GM23248 (cell line): ENCODE measurements around the gene CRYBA1. TPM values are rescaled to one million over a fixed set of nuclear protein-coding genes. Genes with fewer than 3 reads are reported as not detected.
"Not testable (repeated sequence)": the region's sequence is repeated elsewhere in the genome, so short reads cannot be mapped to it uniquely, and the experiment has no call there.

Source experiments
- DNase-seq: peaks from one replicate; pipeline ENCODE4 v3.0.0-alpha.2; 2015
- H2AFZ ChIP-seq: fragments of 200-600 bp; sonication (generic); 2 replicates; pipeline ENCODE4 v1.6.1; 2016; ENCODE audit warnings: antibody characterized with exemption
- H3F3A ChIP-seq: fragments of 200-600 bp; sonication (generic); 2 replicates; pipeline ENCODE4 v1.6.1; 2016; ENCODE audit warnings: mild to moderate bottlenecking, antibody characterized with exemption, mixed run types; ENCODE audit not compliant: insufficient read depth
- H3K27ac ChIP-seq: fragments of 200-600 bp; sonication (generic); 2 replicates; pipeline ENCODE4 v1.5.1; 2016; ENCODE audit warnings: mild to moderate bottlenecking
- H3K27me3 ChIP-seq: fragments of 200-600 bp; sonication (generic); replicated peaks from 2 replicates; pipeline ENCODE4 v1.6.1; 2016; ENCODE audit warnings: mild to moderate bottlenecking; ENCODE audit not compliant: insufficient read depth
- H3K36me3 ChIP-seq: fragments of 200-600 bp; sonication (generic); 2 replicates; pipeline ENCODE4 v1.6.1; 2016; ENCODE audit warnings: low read depth, mild to moderate bottlenecking
- H3K4me1 ChIP-seq: fragments of 200-600 bp; sonication (generic); 2 replicates; pipeline ENCODE4 v1.6.1; 2016; ENCODE audit warnings: mild to moderate bottlenecking; ENCODE audit not compliant: insufficient read depth
- H3K4me2 ChIP-seq: fragments of 200-600 bp; sonication (generic); one replicate; pipeline ENCODE4 v1.6.1; 2016; ENCODE audit warnings: mild to moderate bottlenecking; ENCODE audit not compliant: unreplicated experiment
- H3K4me3 ChIP-seq: fragments of 200-600 bp; sonication (generic); 2 replicates; pipeline ENCODE4 v1.5.1; 2016; ENCODE audit warnings: mild to moderate bottlenecking
- H3K79me2 ChIP-seq: fragments of 200-600 bp; sonication (generic); 2 replicates; pipeline ENCODE4 v1.6.1; 2016; ENCODE audit warnings: mild to moderate bottlenecking; ENCODE audit not compliant: insufficient read depth
- H3K9ac ChIP-seq: fragments of 200-600 bp; sonication (generic); 2 replicates; pipeline ENCODE4 v1.6.1; 2016; ENCODE audit warnings: mild to moderate bottlenecking
- H3K9me2 ChIP-seq: fragments of 200-600 bp; sonication (generic); 2 replicates; pipeline ENCODE4 v1.6.1; 2016; ENCODE audit warnings: mixed run types, mild to moderate bottlenecking, moderate library complexity; ENCODE audit not compliant: insufficient read depth
- H3K9me3 ChIP-seq: fragments of 200-600 bp; sonication (generic); one replicate; pipeline ENCODE4 v1.6.1; 2017; ENCODE audit warnings: low read depth
- H4K20me1 ChIP-seq: fragments of 200-600 bp; sonication (generic); 2 replicates; pipeline ENCODE4 v1.6.0; 2016; ENCODE audit not compliant: insufficient read depth
- EZH2 ChIP-seq: fragments of 200-600 bp; sonication (generic); IDR thresholded peaks from 2 replicates; pipeline ENCODE4 v1.6.1; 2018; ENCODE audit warnings: antibody characterized with exemption, mild to moderate bottlenecking; ENCODE audit not compliant: insufficient read depth, poor library complexity, severe bottlenecking
- EZH2phosphoT487 ChIP-seq: fragments of 200-600 bp; sonication (generic); IDR thresholded peaks from 2 replicates; pipeline ENCODE4 v1.6.1; 2018; ENCODE audit warnings: antibody characterized with exemption, moderate library complexity, mild to moderate bottlenecking, low read depth; ENCODE audit not compliant: insufficient read depth
- WGBS, 2 experiments: methylation state at CpG; one replicate each; pipeline ENCODE4 v1.1.6; 2015 to 2017; ENCODE audit warnings: low lambda C conversion rate in 2 of 2, low coverage in 1 of 2; ENCODE audit errors: missing lambda C conversion rate in 2 of 2; 5-methylcytosine and 5-hydroxymethylcytosine counted together
- in situ Hi-C: fragments of 300-500 bp; cut with MboI; formaldehyde crosslinking; loops from 2 replicates; pipeline ENCODE4 v1.15.0; 2020
- polyA plus RNA-seq: library from polyadenylated mRNA; unstranded; fragments of >200 nt; fragmentation: Nextera tagmentation; extraction: Ambion mirVana; gene quantifications from 2 replicates; pipeline ENCODE4 v1.2.1, GENCODE V29; 2016
- total RNA-seq: library from RNA; depleted of rRNA; stranded (reverse); fragments of >200 nt; shearing (Covaris generic); gene quantifications from 2 replicates; pipeline ENCODE4 v1.2.3, GENCODE V29; 2014

The CRYBA1 gene
- total and polyA plus RNA-seq, 2 experiments from 2014 or later = not detected

- H3K27ac ChIP-seq = no peak overlapping the region
- no peak overlapping the region for H3K4me2 ChIP-seq
- DNase-seq = no peak
- H2AFZ ChIP-seq = no peak overlapping the region
- no peak overlapping the region for H3K9ac ChIP-seq
- H3K9me2 ChIP-seq = no peaks in the 10 kb centered on the region
- H3K4me1 ChIP-seq = peaks cover 15% of the 10 kb centered on the region
- H4K20me1 ChIP-seq = no peaks in the 10 kb centered on the region
- no peaks in the 10 kb centered on the region for H3K79me2 ChIP-seq
- no peak overlapping the region for H3K4me3 ChIP-seq
- H3K27me3 ChIP-seq = no peaks in the 10 kb centered on the region
- H3F3A ChIP-seq = no peaks in the 10 kb centered on the region
- no peaks in the 10 kb centered on the region for H3K9me3 ChIP-seq
- no peaks in the 10 kb centered on the region for H3K36me3 ChIP-seq
- in situ Hi-C loops = no loop called here
- 79 to 83% methylated on average over 5 of the region's 5 CpGs for WGBS, 2 experiments
- TF ChIP-seq EZH2phosphoT487 (no peak), EZH2 (no peak)
Observed at GRCh38 chr17:29216856-29217255, 29.8 kb upstream of the CRYBA1 start.

GRCh38 chr17:29219378-29220047 is 27.1 kb upstream of the CRYBA1 start:
- Histone ChIP-seq H3K9me2 (no peaks in the 10 kb centered on the region), H3K4me3 (0 out of 2 replicates have a peak overlapping the region, but pooled peaks have one; percentile 27), H3K27ac (no peak overlapping the region), H3K9me3 (no peaks in the 10 kb centered on the region), H3K4me2 (peak overlapping the region; percentile 50), H4K20me1 (no peaks in the 10 kb centered on the region), H3K36me3 (no peaks in the 10 kb centered on the region), H3K9ac (peak overlapping the region; percentile 28; the same call in 1 of the 2 replicates), H3K27me3 (no peaks in the 10 kb centered on the region), H3K79me2 (no peaks in the 10 kb centered on the region), H2AFZ (peak overlapping the region; percentile 68), H3F3A (no peaks in the 10 kb centered on the region), H3K4me1 (0 out of 2 replicates have a peak, but pooled peaks cover 8% of the 10 kb centered on the region)
- WGBS, 2 experiments = 6 to 8% methylated on average over 14 of the region's 14 CpGs
- peak; percentile 89 for DNase-seq
- in situ Hi-C loops = no loop called here
- TF ChIP-seq EZH2phosphoT487 = no peak
- no peak for TF ChIP-seq EZH2

GRCh38 chr17:29221338-29221737 is 25.3 kb upstream of the CRYBA1 start:
- H3K4me3 ChIP-seq, H3K27ac ChIP-seq, H4K20me1 ChIP-seq, H3K9ac ChIP-seq, H3K27me3 ChIP-seq, DNase-seq, H2AFZ ChIP-seq, H3K79me2 ChIP-seq, H3K36me3 ChIP-seq, in situ Hi-C loops, H3K9me3 ChIP-seq, H3F3A ChIP-seq, H3K4me2 ChIP-seq, H3K9me2 ChIP-seq, H3K4me1 ChIP-seq: not testable (repeated sequence)
- 92 to 95% methylated on average over 11 of the region's 11 CpGs for WGBS, 2 experiments

GRCh38 chr17:29225396-29225795 is 21.3 kb upstream of the CRYBA1 start:
- Histone ChIP-seq H3K4me3 (no peak overlapping the region), H3K9ac (no peak overlapping the region), H4K20me1 (no peaks in the 10 kb centered on the region), H3K9me2 (no peaks in the 10 kb centered on the region), H3K27ac (no peak overlapping the region), H3K4me1 (no peaks in the 10 kb centered on the region), H2AFZ (no peak overlapping the region), H3K79me2 (no peaks in the 10 kb centered on the region), H3F3A (no peaks in the 10 kb centered on the region), H3K4me2 (no peak overlapping the region), H3K9me3 (no peaks in the 10 kb centered on the region), H3K36me3 (no peaks in the 10 kb centered on the region), H3K27me3 (no peaks in the 10 kb centered on the region)
- no peak for TF ChIP-seq EZH2phosphoT487
- TF ChIP-seq EZH2 = no peak
- in situ Hi-C loops = no loop called here
- no peak for DNase-seq

- Histone ChIP-seq H3K4me2 (no peak overlapping the region), H3K9me2 (no peaks in the 10 kb centered on the region), H3K9me3 (no peaks in the 10 kb centered on the region), H3K27ac (no peak overlapping the region), H3F3A (peaks cover 12% of the 10 kb centered on the region), H3K4me1 (peaks cover 11% of the 10 kb centered on the region), H3K79me2 (no peaks in the 10 kb centered on the region), H3K4me3 (no peak overlapping the region), H3K27me3 (no peaks in the 10 kb centered on the region), H3K9ac (no peak overlapping the region), H3K36me3 (no peaks in the 10 kb centered on the region), H2AFZ (no peak overlapping the region), H4K20me1 (no peaks in the 10 kb centered on the region)
- no peak for TF ChIP-seq EZH2phosphoT487
- no peak for TF ChIP-seq EZH2
- in situ Hi-C loops = no loop called here
- WGBS, 2 experiments = 97 to 100% methylated on average over 1 of the region's 1 CpG
- no peak for DNase-seq
Observed at GRCh38 chr17:29233301-29233700, 13.4 kb upstream of the CRYBA1 start.

- Histone ChIP-seq H3F3A (peaks cover 24% of the 10 kb centered on the region), H3K4me1 (peaks cover 26% of the 10 kb centered on the region)
- H2AFZ ChIP-seq, H3K4me3 ChIP-seq, H3K4me2 ChIP-seq, H3K79me2 ChIP-seq, H4K20me1 ChIP-seq, H3K9ac ChIP-seq, DNase-seq, H3K36me3 ChIP-seq, H3K9me2 ChIP-seq, in situ Hi-C loops, H3K27ac ChIP-seq, H3K9me3 ChIP-seq, H3K27me3 ChIP-seq: not testable (repeated sequence)
- WGBS, 2 experiments = 96 to 97% methylated on average over 6 to 7 of the region's 7 CpGs
Observed at GRCh38 chr17:29234972-29235371, 11.7 kb upstream of the CRYBA1 start.
